Globus pallidus (tissue), 1 donor: Measurements from ENCODE around the gene CASP3.
"Not testable (repeated sequence)": the region's sequence is repeated elsewhere in the genome, so short reads cannot be mapped to it uniquely, and the experiment has no call there.

ENCODE experiments used
- DNase-seq: peaks from one replicate; pipeline ENCODE4 v3.0.0-alpha.2; 2015; ENCODE audit warnings: low spot score

CASP3 gene

GRCh38 chr4:184596044-184596616 lies 53.1 kb downstream of the CASP3 start:
- DNase-seq = no peak

- DNase-seq = no peak
Measured at GRCh38 chr4:184595430-184595829, 53.8 kb downstream of the CASP3 start.

GRCh38 chr4:184593461-184593860 lies 55.8 kb downstream of the CASP3 start:
- DNase-seq = no peak

GRCh38 chr4:184591747-184592270 lies 57.4 kb downstream of the CASP3 start:
- not testable (repeated sequence) for DNase-seq

- DNase-seq = no peak
Measured at GRCh38 chr4:184591070-184591677, 58.1 kb downstream of the CASP3 start.

- peak; percentile 47 for DNase-seq
Measured at GRCh38 chr4:184590196-184590595, 59.1 kb downstream of the CASP3 start.

GRCh38 chr4:184588893-184589292 lies 60.4 kb downstream of the CASP3 start:
- DNase-seq = peak; percentile 16

GRCh38 chr4:184587701-184588100 lies 61.5 kb downstream of the CASP3 start:
- DNase-seq = peak; percentile 52

- peak; percentile 8 for DNase-seq
Measured at GRCh38 chr4:184587221-184587620, 62.0 kb downstream of the CASP3 start.

GRCh38 chr4:184583738-184584502 lies 65.3 kb downstream of the CASP3 start:
- no peak for DNase-seq
